Left lung (tissue), 10 donors: ENCODE measurements around the gene EPN3. TPM values are rescaled to one million over a fixed set of nuclear protein-coding genes. Genes with fewer than 3 reads are reported as not detected.

Experiments
- ATAC-seq: fragments of 200-7000 bp; cut with Tn5 transposase; one replicate; pipeline ENCODE4 v1.9.1; 2020; ENCODE audit warnings: moderate library complexity
- DNase-seq, 4 donors: peaks; one replicate each; pipeline ENCODE4 v3.0.0-alpha.2; 2013 to 2020
- H3K27ac ChIP-seq, 2 donors: fragments of 200-600 bp; sonication (generic) in 1 of 2; one replicate each; pipeline versions ENCODE4 v1.5.0 to v1.8.0; 2020 to 2021
- H3K27me3 ChIP-seq, 2 donors: fragments of 200-600 bp; sonication (generic) in 1 of 2; one replicate each; pipeline versions ENCODE4 v1.5.0 to v1.8.0; 2020 to 2021
- H3K36me3 ChIP-seq, 2 donors: fragments of 200-600 bp; sonication (generic) in 1 of 2; one replicate each; pipeline versions ENCODE4 v1.5.0 to v1.8.0; 2020 to 2021
- H3K4me1 ChIP-seq, 2 donors: fragments of 200-600 bp; one replicate each; pipeline ENCODE4 v1.8.0; 2021
- H3K4me3 ChIP-seq, 2 donors: fragments of 200-600 bp; sonication (generic) in 1 of 2; one replicate each; pipeline versions ENCODE4 v1.5.0 to v1.8.0; 2020 to 2021; ENCODE audit warnings: mild to moderate bottlenecking in 1 of 2
- H3K9me3 ChIP-seq, 2 donors: fragments of 200-600 bp; sonication (generic) in 1 of 2; one replicate each; pipeline versions ENCODE4 v1.5.0 to v1.8.0; 2020 to 2021
- intact Hi-C, 2 donors: fragments of 100-400 bp; cut with DNase I; formaldehyde crosslinking; loops; one replicate each; pipeline versions ENCODE4 v1.11.2 to v1.14.2; 2022
- polyA plus RNA-seq, 6 donors: library from polyadenylated mRNA; unstranded; fragments of 120-200 nt; gene quantifications; one replicate each; pipeline ENCODE4 v1.2.1, GENCODE V29; 2013; ENCODE audit not compliant: insufficient read length in 6 of 6
- total RNA-seq, 2 donors: library from RNA; stranded (reverse); fragmentation: NEBNext Ultra II Directional; extraction: Animal tissue kit (Norgen Biotek cat#: 25700); gene quantifications; one replicate each; pipeline ENCODE4 v1.2.1, GENCODE V29; 2021
- TF ChIP-seq, protein P1 (sequence below), 2 donors: fragments of 200-600 bp; sonication (generic) in 1 of 2; IDR thresholded peaks; one replicate each; pipeline versions ENCODE4 v1.5.0 to v1.8.0; 2021; ENCODE audit warnings: antibody characterized with exemption in 2 of 2
- donor health status: DM: no; HTN: yes; CAD: no.
- donor health status: DM: no; HTN: no; CAD: no.

The EPN3 gene
- total and polyA plus RNA-seq, 8 donors: 0.55 to 6.4 (median 4.3) TPM

- intact Hi-C loops: loop anchor here in 1 of 2 donors (10.0 kb wide), 1 partner anchor 414 kb away; no protein-coding TSS in a partner anchor
- Histone ChIP-seq H3K4me1 (peaks cover 13 to 23% of the 10 kb centered on the region in 2 donors), H3K4me3 (no peak overlapping the region), H3K36me3 (no peaks in the 10 kb centered on the region), H3K27ac (no peak overlapping the region), H3K9me3 (no peaks in the 10 kb centered on the region), H3K27me3 (no peaks in the 10 kb centered on the region)
- TF ChIP-seq, protein P1, sequence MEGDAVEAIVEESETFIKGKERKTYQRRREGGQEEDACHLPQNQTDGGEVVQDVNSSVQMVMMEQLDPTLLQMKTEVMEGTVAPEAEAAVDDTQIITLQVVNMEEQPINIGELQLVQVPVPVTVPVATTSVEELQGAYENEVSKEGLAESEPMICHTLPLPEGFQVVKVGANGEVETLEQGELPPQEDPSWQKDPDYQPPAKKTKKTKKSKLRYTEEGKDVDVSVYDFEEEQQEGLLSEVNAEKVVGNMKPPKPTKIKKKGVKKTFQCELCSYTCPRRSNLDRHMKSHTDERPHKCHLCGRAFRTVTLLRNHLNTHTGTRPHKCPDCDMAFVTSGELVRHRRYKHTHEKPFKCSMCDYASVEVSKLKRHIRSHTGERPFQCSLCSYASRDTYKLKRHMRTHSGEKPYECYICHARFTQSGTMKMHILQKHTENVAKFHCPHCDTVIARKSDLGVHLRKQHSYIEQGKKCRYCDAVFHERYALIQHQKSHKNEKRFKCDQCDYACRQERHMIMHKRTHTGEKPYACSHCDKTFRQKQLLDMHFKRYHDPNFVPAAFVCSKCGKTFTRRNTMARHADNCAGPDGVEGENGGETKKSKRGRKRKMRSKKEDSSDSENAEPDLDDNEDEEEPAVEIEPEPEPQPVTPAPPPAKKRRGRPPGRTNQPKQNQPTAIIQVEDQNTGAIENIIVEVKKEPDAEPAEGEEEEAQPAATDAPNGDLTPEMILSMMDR (IDR thresholded peaks at IDR 0.05): no peak
- DNase-seq (peak in 1 of 4 donors; percentile 52), ATAC-seq (no peak)
These were observed 8.2 kb downstream of the EPN3 start for GRCh38 chr17:50540560-50541401.

DNA sequence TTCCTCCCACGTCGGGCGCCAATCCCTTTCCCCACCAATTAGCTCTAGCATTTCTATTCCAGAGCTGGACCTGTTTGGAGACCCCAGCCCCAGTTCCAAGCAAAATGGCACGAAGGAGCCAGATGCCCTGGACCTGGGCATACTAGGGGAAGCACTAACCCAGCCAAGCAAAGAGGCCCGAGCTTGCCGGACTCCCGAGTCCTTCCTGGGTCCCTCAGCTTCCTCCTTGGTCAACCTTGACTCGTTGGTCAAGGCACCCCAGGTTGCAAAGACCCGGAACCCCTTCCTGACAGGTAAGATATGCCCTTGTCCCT lies 8.8 kb downstream of the EPN3 start:
- no peak for ATAC-seq
- H3K4me1 ChIP-seq: peaks cover 13 to 23% of the 10 kb centered on the region in 2 donors
- H3K9me3 ChIP-seq: no peaks in the 10 kb centered on the region
- peak overlapping the region; percentile 47 to 60 for H3K4me3 ChIP-seq
- no peaks in the 10 kb centered on the region for H3K27me3 ChIP-seq
- intact Hi-C loops: loop anchor here in 1 of 2 donors (10.0 kb wide), 1 partner anchor 413 kb away; no protein-coding TSS in a partner anchor
- DNase-seq: no peak
- TF ChIP-seq, protein P1 (IDR thresholded peaks at IDR 0.05): no peak
- H3K27ac ChIP-seq: peak overlapping the region in 1 of 2 donors; percentile 63
- H3K36me3 ChIP-seq: no peaks in the 10 kb centered on the region

- TF ChIP-seq, protein P1 (IDR thresholded peaks at IDR 0.05): peak in 1 of 2 donors; percentile 17
These were observed 9.5 kb downstream of the EPN3 start for GRCh38 chr17:50541716-50542688.

DNA sequence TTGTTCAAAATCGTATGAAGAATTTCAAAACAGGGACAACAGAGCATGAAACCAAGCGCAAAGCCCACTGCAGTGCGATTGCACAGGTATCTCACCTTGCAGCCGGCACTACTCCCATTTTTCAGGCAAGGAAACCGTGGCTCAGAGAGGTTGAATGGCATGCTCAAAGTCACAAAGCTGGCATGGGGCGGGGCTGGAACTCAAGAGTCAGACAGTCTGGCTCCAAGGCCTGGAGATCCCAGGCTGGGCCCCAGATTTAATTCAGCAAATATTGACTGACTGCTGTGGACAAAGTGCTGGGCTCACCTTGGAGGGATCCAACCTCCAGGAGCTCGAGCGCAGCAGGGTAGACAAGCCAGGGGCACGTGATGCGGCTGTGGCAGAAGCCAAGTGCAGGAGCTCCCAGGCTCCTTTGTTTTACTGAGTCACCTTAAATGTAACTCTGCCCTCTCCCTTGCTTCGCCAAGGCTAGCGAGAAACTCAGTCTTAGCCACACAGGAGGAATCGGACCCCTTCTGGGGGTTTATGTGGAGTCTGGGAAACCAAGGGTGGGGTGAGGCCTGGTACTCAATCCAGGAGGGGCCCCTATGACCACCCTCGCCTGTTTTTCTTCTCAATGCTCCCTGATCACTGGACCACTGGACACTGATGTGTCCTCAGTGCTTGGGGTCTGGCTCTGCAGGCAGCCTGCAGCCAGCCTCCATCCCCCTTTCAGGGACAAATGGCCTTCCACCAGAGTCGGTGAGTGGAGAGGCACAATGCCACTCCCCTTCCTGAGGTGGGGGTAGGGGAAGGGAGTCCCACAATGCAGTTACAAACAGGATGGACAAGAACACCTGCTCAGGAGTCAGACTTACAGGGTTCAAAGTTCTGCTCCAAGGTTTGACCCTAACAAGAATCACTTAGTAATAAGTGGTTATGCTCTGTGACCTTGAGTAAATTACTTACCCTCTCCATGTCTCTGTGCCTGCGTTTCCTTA lies 10.6 kb downstream of the EPN3 start:
- TF ChIP-seq, protein P1 (IDR thresholded peaks at IDR 0.05): no peak
- peak overlapping the region; percentile 63 to 67 for H3K27ac ChIP-seq
- no peaks in the 10 kb centered on the region for H3K9me3 ChIP-seq
- peaks cover 20 to 39% of the 10 kb centered on the region in 2 donors for H3K4me1 ChIP-seq
- H3K36me3 ChIP-seq: no peaks in the 10 kb centered on the region
- DNase-seq (peak in 2 of 4 donors; percentile 81 to 84), ATAC-seq (peak; percentile 55)
- intact Hi-C loops: loop anchor here in 1 of 2 donors (10.0 kb wide), 1 partner anchor 412 kb away; no protein-coding TSS in a partner anchor
- H3K27me3 ChIP-seq: no peaks in the 10 kb centered on the region
- peak overlapping the region in 1 of 2 donors; percentile 47 for H3K4me3 ChIP-seq

More at GRCh38 chr17:50541716-50542688, 9.5 kb downstream of the EPN3 start:
- H3K36me3 ChIP-seq: no peaks in the 10 kb centered on the region
- peak overlapping the region; percentile 63 to 67 for H3K27ac ChIP-seq
- H3K4me3 ChIP-seq: peak overlapping the region; percentile 47 to 60
- intact Hi-C loops: loop anchor here in 1 of 2 donors (10.0 kb wide), 1 partner anchor 413 kb away; no protein-coding TSS in a partner anchor
- peak; percentile 78 to 99 (median 90) for DNase-seq
- H3K4me1 ChIP-seq: peaks cover 13 to 29% of the 10 kb centered on the region in 2 donors
- peak; percentile 91 for ATAC-seq
- no peaks in the 10 kb centered on the region for H3K27me3 ChIP-seq
- no peaks in the 10 kb centered on the region for H3K9me3 ChIP-seq
